Osteocyte (in vitro differentiated cells): ENCODE data around the gene DLG2. TPM values are rescaled to one million over a fixed set of nuclear protein-coding genes. Genes with fewer than 3 reads are reported as not detected.

Experiments
- DNase-seq: peaks from one replicate; pipeline ENCODE4 v3.0.0; 2021; ENCODE audit warnings: mixed read lengths; ENCODE audit not compliant: unreplicated experiment; ENCODE audit errors: extremely low spot score
- H3K27ac Mint-ChIP-seq: one replicate; pipeline ENCODE4 v1.8.0; 2021; ENCODE audit warnings: mild to moderate bottlenecking, mixed read lengths; ENCODE audit not compliant: unreplicated experiment
- H3K27me3 Mint-ChIP-seq: one replicate; pipeline ENCODE4 v1.8.0; 2021; ENCODE audit warnings: mixed read lengths; ENCODE audit not compliant: unreplicated experiment
- H3K36me3 Mint-ChIP-seq: one replicate; pipeline ENCODE4 v1.8.0; 2021; ENCODE audit warnings: mixed read lengths; ENCODE audit not compliant: unreplicated experiment
- H3K4me1 Mint-ChIP-seq: one replicate; pipeline ENCODE4 v1.8.0; 2021; ENCODE audit warnings: mixed read lengths; ENCODE audit not compliant: unreplicated experiment
- H3K4me3 Mint-ChIP-seq: one replicate; pipeline ENCODE4 v1.8.0; 2021; ENCODE audit warnings: mild to moderate bottlenecking, moderate library complexity, mixed read lengths; ENCODE audit not compliant: unreplicated experiment
- H3K9me3 Mint-ChIP-seq: one replicate; pipeline ENCODE4 v1.8.0; 2021; ENCODE audit warnings: mixed read lengths; ENCODE audit not compliant: unreplicated experiment
- total RNA-seq: library from RNA; stranded (reverse); gene quantifications from 2 replicates; pipeline ENCODE4 v1.2.1, GENCODE V29; 2021
- TF ChIP-seq, protein P1 (sequence below): fragments of 200-600 bp; sonication (generic); IDR thresholded peaks from 2 replicates; pipeline ENCODE4 v1.5.0; 2021; ENCODE audit warnings: antibody characterized with exemption, mild to moderate bottlenecking, moderate library complexity

DLG2 gene
- total RNA-seq, 1 donor from 2014 or later: 2.1 TPM

DNA sequence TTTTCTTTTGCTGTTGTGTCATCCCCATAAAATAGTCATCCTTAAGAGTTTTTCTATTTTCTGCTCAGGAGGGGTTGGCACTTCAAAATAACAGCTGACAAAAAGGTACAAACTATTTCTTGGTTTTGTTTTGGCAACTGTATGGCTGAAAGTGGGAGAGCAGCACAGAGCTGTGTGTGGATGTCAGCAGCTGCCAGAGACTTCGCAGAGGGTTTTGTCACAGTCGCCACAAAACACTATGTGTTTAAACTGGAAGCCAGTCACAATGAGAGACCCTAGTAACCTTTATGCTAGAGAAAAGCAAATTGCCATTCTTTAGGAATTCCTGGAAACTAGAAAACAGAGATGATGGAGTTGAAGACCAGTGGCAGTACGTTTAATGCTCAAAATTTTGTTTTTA, 2151.4 kb downstream of the DLG2 start:
- Mint-ChIP-seq H3K4me3 (no peak overlapping the region), H3K27me3 (peaks cover 5% of the 10 kb centered on the region), H3K9me3 (no peaks in the 10 kb centered on the region), H3K4me1 (no peaks in the 10 kb centered on the region), H3K27ac (no peak overlapping the region), H3K36me3 (no peaks in the 10 kb centered on the region)
- no peak for DNase-seq
- TF ChIP-seq, protein P1, sequence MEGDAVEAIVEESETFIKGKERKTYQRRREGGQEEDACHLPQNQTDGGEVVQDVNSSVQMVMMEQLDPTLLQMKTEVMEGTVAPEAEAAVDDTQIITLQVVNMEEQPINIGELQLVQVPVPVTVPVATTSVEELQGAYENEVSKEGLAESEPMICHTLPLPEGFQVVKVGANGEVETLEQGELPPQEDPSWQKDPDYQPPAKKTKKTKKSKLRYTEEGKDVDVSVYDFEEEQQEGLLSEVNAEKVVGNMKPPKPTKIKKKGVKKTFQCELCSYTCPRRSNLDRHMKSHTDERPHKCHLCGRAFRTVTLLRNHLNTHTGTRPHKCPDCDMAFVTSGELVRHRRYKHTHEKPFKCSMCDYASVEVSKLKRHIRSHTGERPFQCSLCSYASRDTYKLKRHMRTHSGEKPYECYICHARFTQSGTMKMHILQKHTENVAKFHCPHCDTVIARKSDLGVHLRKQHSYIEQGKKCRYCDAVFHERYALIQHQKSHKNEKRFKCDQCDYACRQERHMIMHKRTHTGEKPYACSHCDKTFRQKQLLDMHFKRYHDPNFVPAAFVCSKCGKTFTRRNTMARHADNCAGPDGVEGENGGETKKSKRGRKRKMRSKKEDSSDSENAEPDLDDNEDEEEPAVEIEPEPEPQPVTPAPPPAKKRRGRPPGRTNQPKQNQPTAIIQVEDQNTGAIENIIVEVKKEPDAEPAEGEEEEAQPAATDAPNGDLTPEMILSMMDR: no peak

DNA sequence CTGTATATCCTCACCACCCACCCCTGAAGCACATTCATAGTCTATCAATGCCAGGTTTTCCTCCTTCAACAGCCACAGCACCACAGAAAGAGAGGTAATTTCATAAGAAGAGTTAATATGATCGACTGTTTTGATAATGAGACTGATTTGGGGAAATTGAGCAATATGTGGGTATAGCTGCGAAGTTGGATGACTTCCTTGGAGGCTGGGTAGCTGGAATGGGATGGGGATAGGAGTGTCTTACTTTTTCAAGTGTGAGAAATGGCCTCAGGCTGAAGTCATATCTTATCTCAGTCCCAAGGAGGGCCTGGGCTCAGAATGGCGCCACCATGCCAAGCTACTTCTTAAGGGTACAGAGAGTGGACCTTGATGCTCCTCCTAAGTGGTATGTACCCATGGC, 2153.4 kb downstream of the DLG2 start:
- Mint-ChIP-seq H3K4me3 (no peak overlapping the region), H3K9me3 (no peaks in the 10 kb centered on the region), H3K4me1 (no peaks in the 10 kb centered on the region), H3K36me3 (no peaks in the 10 kb centered on the region), H3K27ac (no peak overlapping the region), H3K27me3 (no peaks in the 10 kb centered on the region)
- no peak for DNase-seq
- TF ChIP-seq, protein P1: no peak

- H3K36me3 Mint-ChIP-seq: no peaks in the 10 kb centered on the region
- no peaks in the 10 kb centered on the region for H3K9me3 Mint-ChIP-seq
- peaks cover 2% of the 10 kb centered on the region for H3K27me3 Mint-ChIP-seq
- no peak overlapping the region for H3K4me3 Mint-ChIP-seq
- TF ChIP-seq, protein P1: no peak
- DNase-seq: no peak
- H3K4me1 Mint-ChIP-seq: no peaks in the 10 kb centered on the region
- H3K27ac Mint-ChIP-seq: no peak overlapping the region
These were observed 2154.3 kb downstream of the DLG2 start for GRCh38 chr11:83472806-83473205.

DNA sequence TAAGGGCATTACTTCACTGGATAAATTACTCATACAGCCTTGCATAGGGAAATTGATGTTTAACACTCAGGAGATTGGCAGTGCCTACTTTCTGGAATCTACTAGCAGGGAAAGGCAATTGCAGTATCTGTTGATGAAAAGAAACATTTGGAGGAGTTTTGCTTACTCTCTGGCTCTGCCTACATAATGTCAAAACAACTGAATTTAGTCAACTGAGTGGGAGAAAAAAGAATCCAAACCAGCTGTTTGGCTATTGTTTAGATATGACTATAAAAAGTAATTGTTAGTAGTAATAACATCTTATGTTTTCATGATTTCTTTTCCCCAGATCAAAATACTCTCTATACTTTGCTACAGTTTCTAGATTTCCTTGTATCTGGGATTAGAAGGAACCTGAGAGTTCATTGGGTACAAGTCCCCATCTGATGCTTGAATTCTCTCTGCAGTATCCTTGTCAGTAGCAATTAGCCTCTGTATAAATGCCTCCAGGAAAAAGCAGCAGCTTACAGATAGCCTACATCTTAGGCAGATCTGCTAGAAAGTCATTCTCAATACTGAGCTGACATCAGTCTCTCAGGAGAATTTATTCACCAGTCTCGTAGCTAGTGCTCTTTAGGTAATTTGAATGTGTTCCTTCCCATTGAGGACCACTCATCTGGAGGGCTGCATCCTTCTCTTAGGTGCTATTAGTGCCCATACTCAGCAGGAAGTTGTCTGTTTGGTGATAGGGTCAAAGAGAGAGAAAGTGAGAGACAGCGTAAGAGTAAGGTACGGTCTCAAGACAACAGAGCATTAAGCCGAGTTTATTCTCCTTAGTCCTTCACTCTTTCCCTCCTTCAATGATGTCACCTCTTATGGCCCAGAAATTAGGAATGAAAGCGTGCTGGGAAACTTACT, 2155.1 kb downstream of the DLG2 start:
- Mint-ChIP-seq H3K4me3 (no peak overlapping the region), H3K9me3 (no peaks in the 10 kb centered on the region), H3K36me3 (no peaks in the 10 kb centered on the region), H3K27me3 (peaks cover 2% of the 10 kb centered on the region), H3K27ac (no peak overlapping the region), H3K4me1 (no peaks in the 10 kb centered on the region)
- no peak for DNase-seq
- TF ChIP-seq, protein P1: no peak

DNA sequence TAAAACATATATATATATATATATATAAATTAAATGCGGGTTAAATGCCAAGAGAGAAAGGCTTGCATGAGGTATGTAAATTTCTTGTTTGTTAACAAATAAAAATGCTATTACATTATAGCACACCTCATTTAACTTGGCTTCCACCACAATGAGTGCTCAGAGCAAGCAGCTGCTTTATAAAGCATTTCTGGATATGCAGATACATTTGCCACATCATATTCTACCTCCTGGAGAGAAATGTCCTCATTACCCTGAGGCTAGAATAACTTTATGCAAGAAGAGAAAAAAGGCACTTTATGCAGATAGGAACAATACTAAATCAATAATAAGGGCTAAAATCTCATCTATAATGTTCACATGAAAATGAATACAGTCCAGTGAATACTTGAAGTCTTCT, 2159.3 kb downstream of the DLG2 start:
- H3K9me3 Mint-ChIP-seq: no peaks in the 10 kb centered on the region
- H3K4me3 Mint-ChIP-seq: no peak overlapping the region
- TF ChIP-seq, protein P1: no peak
- H3K27ac Mint-ChIP-seq: no peak overlapping the region
- peaks cover 11% of the 10 kb centered on the region for H3K27me3 Mint-ChIP-seq
- no peaks in the 10 kb centered on the region for H3K4me1 Mint-ChIP-seq
- H3K36me3 Mint-ChIP-seq: no peaks in the 10 kb centered on the region
- no peak for DNase-seq
